Measurements from ENCODE around the gene UBE2B.
"Not testable (repeated sequence)": the region's sequence is repeated elsewhere in the genome, so short reads cannot be mapped to it uniquely, and the experiment has no call there.

The UBE2B gene

GRCh38 chr5:134403951-134404350, 32.6 kb downstream of the UBE2B start:
- DNase-seq: no peak

GRCh38 chr5:134406390-134406789, 35.0 kb downstream of the UBE2B start:
- DNase-seq: no peak

GRCh38 chr5:134409321-134409720, 38.0 kb downstream of the UBE2B start:
- DNase-seq: no peak

GRCh38 chr5:134410822-134411221, 39.5 kb downstream of the UBE2B start:
- DNase-seq: no peak

- DNase-seq: no peak
These were observed 39.8 kb downstream of the UBE2B start for GRCh38 chr5:134411228-134411545.

GRCh38 chr5:134411546-134412266, 40.3 kb downstream of the UBE2B start, which contains the start of gene CDKN2AIPNL:
Gene CDKN2AIPNL, minus strand, starts transcription at chr5:134411881. Its CDS starts 27 bp downstream, at chr5:134411854.
- peak; percentile 90 for DNase-seq

- DNase-seq: no peak
These were observed 41.7 kb downstream of the UBE2B start for GRCh38 chr5:134413046-134413445.

GRCh38 chr5:134417707-134418106, 46.3 kb downstream of the UBE2B start:
- DNase-seq: no peak

- DNase-seq: no peak
These were observed 47.6 kb downstream of the UBE2B start for GRCh38 chr5:134418958-134419357.

- DNase-seq: no peak
These were observed 49.0 kb downstream of the UBE2B start for GRCh38 chr5:134420343-134420742.

- not testable (repeated sequence) for DNase-seq
These were observed 49.7 kb downstream of the UBE2B start for GRCh38 chr5:134421038-134421437.

GRCh38 chr5:134422791-134423365, 51.5 kb downstream of the UBE2B start:
- no peak for DNase-seq

GRCh38 chr5:134423376-134423775, 52.0 kb downstream of the UBE2B start:
- no peak for DNase-seq

GRCh38 chr5:134426361-134426760, 55.0 kb downstream of the UBE2B start:
- DNase-seq: no peak

GRCh38 chr5:134427540-134428041, 56.2 kb downstream of the UBE2B start:
- DNase-seq: no peak

- no peak for DNase-seq
These were observed 58.7 kb downstream of the UBE2B start for GRCh38 chr5:134430001-134430569.

GRCh38 chr5:134432174-134432573, 60.8 kb downstream of the UBE2B start:
- DNase-seq: no peak

- DNase-seq: no peak
These were observed 61.4 kb downstream of the UBE2B start for GRCh38 chr5:134432677-134433359.

GRCh38 chr5:134435560-134435959, 64.2 kb downstream of the UBE2B start:
- no peak for DNase-seq

- peak; percentile 75 to 86 for DNase-seq
These were observed 65.4 kb downstream of the UBE2B start for GRCh38 chr5:134436523-134437339.

GRCh38 chr5:134437340-134437846, 66.0 kb downstream of the UBE2B start:
- no peak for DNase-seq

- DNase-seq: no peak
These were observed 66.6 kb downstream of the UBE2B start for GRCh38 chr5:134437847-134438581.

Data from CD4-positive, alpha-beta T cell treated with Interleukin-4 for 1 hour (primary cell).